GM23338 (cell line): ENCODE data around the gene RAB5B.
"Not testable (repeated sequence)": the region's sequence is repeated elsewhere in the genome, so short reads cannot be mapped to it uniquely, and the experiment has no call there.

Experiments
- CREB1 ChIP-seq: fragments of 250-450 bp; sonication (Bioruptor Pico); IDR thresholded peaks from 2 replicates; pipeline ENCODE4 v1.5.0; 2020; ENCODE audit warnings: low read depth, mild to moderate bottlenecking, moderate library complexity
- EZH2 ChIP-seq: fragments of 200-600 bp; sonication (generic); IDR thresholded peaks from one replicate; pipeline ENCODE4 v1.8.0; 2017; ENCODE audit warnings: antibody characterized with exemption, mild to moderate bottlenecking, low read depth; ENCODE audit not compliant: unreplicated experiment
- EZH2phosphoT487 ChIP-seq: fragments of 200-600 bp; sonication (generic); IDR thresholded peaks from one replicate; pipeline ENCODE4 v1.8.1; 2018; ENCODE audit warnings: antibody characterized with exemption; ENCODE audit not compliant: unreplicated experiment
- NANOG ChIP-seq: IDR thresholded peaks from 2 replicates; pipeline ENCODE4 v1.6.1; 2016; ENCODE audit warnings: antibody characterized with exemption, borderline replicate concordance
- POLR2AphosphoS5 ChIP-seq: IDR thresholded peaks from 2 replicates; pipeline ENCODE4 v1.6.1; 2016; ENCODE audit warnings: antibody characterized with exemption, low read depth
- ZNF114 ChIP-seq: fragments of 250-450 bp; sonication (Bioruptor Pico); IDR thresholded peaks from 2 replicates; pipeline ENCODE4 v1.5.0; 2020; ENCODE audit warnings: mild to moderate bottlenecking, moderate library complexity
- ZNF331 ChIP-seq: fragments of 250-450 bp; sonication (Bioruptor Pico); IDR thresholded peaks from 2 replicates; pipeline ENCODE4 v1.5.0; 2020; ENCODE audit warnings: low read depth, mild to moderate bottlenecking, moderate library complexity
- TF ChIP-seq, protein P1 (sequence below), 2 experiments: fragments of 200-600 bp in 1 of 2; sonication (generic) in 1 of 2; conservative IDR thresholded peaks; 2 replicates each; pipeline versions ENCODE4 v1.5.1 to v1.6.1; 2016 to 2017; ENCODE audit warnings: antibody characterized with exemption in 2 of 2, low read depth in 2 of 2, mild to moderate bottlenecking in 2 of 2, moderate library complexity in 1 of 2
- TF ChIP-seq, protein P2 (sequence below): IDR thresholded peaks from 2 replicates; pipeline ENCODE4 v1.6.1; 2016; ENCODE audit warnings: antibody characterized with exemption
- TF ChIP-seq, protein P3 (sequence below): fragments of 250-450 bp; sonication (Bioruptor Pico); IDR thresholded peaks from 2 replicates; pipeline ENCODE4 v1.5.0; 2020; ENCODE audit warnings: mild to moderate bottlenecking, moderate library complexity
- TF ChIP-seq, protein P4 (sequence below): IDR thresholded peaks from one replicate; pipeline ENCODE4 v1.6.1; 2018; ENCODE audit warnings: antibody characterized with exemption; ENCODE audit not compliant: unreplicated experiment

DNA sequence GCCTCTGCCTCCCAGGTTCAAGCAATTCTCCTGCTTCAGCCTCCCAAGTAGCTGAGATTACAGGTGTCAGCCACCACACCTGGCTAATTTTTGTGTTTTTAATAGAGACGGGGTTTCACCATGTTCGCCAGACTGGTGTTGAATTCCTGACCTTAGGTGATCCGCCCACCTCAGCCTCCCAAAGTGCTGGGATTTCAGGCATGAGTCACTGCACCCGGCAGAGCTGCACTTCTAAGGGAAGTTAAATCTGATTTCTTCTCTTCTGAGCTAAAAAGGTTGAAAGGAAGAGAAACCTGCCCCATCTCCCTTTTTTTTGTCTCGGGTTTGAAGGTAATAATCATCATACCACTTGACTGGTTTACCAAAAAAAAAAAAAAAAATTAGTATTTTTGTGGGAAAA, 8.0 kb downstream of the RAB5B start:
- TF ChIP-seq, protein P1, sequence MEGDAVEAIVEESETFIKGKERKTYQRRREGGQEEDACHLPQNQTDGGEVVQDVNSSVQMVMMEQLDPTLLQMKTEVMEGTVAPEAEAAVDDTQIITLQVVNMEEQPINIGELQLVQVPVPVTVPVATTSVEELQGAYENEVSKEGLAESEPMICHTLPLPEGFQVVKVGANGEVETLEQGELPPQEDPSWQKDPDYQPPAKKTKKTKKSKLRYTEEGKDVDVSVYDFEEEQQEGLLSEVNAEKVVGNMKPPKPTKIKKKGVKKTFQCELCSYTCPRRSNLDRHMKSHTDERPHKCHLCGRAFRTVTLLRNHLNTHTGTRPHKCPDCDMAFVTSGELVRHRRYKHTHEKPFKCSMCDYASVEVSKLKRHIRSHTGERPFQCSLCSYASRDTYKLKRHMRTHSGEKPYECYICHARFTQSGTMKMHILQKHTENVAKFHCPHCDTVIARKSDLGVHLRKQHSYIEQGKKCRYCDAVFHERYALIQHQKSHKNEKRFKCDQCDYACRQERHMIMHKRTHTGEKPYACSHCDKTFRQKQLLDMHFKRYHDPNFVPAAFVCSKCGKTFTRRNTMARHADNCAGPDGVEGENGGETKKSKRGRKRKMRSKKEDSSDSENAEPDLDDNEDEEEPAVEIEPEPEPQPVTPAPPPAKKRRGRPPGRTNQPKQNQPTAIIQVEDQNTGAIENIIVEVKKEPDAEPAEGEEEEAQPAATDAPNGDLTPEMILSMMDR (conservative IDR thresholded peaks at IDR 0.05; ENCODE audit: low read depth in 2 of 2): not testable (repeated sequence)
- TF ChIP-seq EZH2; ZNF114; POLR2AphosphoS5; ZNF331 (CRISPR knock-in tag); CREB1 (CRISPR knock-in tag); NANOG; EZH2phosphoT487: not testable (repeated sequence)
- TF ChIP-seq, protein P2, sequence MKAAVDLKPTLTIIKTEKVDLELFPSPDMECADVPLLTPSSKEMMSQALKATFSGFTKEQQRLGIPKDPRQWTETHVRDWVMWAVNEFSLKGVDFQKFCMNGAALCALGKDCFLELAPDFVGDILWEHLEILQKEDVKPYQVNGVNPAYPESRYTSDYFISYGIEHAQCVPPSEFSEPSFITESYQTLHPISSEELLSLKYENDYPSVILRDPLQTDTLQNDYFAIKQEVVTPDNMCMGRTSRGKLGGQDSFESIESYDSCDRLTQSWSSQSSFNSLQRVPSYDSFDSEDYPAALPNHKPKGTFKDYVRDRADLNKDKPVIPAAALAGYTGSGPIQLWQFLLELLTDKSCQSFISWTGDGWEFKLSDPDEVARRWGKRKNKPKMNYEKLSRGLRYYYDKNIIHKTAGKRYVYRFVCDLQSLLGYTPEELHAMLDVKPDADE: not testable (repeated sequence)
- TF ChIP-seq, protein P3, sequence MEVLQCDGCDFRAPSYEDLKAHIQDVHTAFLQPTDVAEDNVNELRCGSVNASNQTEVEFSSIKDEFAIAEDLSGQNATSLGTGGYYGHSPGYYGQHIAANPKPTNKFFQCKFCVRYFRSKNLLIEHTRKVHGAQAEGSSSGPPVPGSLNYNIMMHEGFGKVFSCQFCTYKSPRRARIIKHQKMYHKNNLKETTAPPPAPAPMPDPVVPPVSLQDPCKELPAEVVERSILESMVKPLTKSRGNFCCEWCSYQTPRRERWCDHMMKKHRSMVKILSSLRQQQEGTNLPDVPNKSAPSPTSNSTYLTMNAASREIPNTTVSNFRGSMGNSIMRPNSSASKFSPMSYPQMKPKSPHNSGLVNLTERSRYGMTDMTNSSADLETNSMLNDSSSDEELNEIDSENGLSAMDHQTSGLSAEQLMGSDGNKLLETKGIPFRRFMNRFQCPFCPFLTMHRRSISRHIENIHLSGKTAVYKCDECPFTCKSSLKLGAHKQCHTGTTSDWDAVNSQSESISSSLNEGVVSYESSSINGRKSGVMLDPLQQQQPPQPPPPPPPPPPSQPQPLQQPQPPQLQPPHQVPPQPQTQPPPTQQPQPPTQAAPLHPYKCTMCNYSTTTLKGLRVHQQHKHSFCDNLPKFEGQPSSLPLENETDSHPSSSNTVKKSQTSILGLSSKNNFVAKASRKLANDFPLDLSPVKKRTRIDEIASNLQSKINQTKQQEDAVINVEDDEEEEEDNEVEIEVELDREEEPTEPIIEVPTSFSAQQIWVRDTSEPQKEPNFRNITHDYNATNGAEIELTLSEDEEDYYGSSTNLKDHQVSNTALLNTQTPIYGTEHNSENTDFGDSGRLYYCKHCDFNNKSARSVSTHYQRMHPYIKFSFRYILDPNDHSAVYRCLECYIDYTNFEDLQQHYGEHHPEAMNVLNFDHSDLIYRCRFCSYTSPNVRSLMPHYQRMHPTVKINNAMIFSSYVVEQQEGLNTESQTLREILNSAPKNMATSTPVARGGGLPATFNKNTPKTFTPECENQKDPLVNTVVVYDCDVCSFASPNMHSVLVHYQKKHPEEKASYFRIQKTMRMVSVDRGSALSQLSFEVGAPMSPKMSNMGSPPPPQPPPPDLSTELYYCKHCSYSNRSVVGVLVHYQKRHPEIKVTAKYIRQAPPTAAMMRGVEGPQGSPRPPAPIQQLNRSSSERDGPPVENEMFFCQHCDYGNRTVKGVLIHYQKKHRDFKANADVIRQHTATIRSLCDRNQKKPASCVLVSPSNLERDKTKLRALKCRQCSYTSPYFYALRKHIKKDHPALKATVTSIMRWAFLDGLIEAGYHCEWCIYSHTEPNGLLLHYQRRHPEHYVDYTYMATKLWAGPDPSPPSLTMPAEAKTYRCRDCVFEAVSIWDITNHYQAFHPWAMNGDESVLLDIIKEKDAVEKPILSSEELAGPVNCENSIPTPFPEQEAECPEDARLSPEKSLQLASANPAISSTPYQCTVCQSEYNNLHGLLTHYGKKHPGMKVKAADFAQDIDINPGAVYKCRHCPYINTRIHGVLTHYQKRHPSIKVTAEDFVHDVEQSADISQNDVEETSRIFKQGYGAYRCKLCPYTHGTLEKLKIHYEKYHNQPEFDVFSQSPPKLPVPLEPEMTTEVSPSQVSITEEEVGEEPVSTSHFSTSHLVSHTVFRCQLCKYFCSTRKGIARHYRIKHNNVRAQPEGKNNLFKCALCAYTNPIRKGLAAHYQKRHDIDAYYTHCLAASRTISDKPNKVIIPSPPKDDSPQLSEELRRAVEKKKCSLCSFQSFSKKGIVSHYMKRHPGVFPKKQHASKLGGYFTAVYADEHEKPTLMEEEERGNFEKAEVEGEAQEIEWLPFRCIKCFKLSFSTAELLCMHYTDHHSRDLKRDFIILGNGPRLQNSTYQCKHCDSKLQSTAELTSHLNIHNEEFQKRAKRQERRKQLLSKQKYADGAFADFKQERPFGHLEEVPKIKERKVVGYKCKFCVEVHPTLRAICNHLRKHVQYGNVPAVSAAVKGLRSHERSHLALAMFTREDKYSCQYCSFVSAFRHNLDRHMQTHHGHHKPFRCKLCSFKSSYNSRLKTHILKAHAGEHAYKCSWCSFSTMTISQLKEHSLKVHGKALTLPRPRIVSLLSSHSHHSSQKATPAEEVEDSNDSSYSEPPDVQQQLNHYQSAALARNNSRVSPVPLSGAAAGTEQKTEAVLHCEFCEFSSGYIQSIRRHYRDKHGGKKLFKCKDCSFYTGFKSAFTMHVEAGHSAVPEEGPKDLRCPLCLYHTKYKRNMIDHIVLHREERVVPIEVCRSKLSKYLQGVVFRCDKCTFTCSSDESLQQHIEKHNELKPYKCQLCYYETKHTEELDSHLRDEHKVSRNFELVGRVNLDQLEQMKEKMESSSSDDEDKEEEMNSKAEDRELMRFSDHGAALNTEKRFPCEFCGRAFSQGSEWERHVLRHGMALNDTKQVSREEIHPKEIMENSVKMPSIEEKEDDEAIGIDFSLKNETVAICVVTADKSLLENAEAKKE (CRISPR knock-in tag): not testable (repeated sequence)
- TF ChIP-seq, protein P4, sequence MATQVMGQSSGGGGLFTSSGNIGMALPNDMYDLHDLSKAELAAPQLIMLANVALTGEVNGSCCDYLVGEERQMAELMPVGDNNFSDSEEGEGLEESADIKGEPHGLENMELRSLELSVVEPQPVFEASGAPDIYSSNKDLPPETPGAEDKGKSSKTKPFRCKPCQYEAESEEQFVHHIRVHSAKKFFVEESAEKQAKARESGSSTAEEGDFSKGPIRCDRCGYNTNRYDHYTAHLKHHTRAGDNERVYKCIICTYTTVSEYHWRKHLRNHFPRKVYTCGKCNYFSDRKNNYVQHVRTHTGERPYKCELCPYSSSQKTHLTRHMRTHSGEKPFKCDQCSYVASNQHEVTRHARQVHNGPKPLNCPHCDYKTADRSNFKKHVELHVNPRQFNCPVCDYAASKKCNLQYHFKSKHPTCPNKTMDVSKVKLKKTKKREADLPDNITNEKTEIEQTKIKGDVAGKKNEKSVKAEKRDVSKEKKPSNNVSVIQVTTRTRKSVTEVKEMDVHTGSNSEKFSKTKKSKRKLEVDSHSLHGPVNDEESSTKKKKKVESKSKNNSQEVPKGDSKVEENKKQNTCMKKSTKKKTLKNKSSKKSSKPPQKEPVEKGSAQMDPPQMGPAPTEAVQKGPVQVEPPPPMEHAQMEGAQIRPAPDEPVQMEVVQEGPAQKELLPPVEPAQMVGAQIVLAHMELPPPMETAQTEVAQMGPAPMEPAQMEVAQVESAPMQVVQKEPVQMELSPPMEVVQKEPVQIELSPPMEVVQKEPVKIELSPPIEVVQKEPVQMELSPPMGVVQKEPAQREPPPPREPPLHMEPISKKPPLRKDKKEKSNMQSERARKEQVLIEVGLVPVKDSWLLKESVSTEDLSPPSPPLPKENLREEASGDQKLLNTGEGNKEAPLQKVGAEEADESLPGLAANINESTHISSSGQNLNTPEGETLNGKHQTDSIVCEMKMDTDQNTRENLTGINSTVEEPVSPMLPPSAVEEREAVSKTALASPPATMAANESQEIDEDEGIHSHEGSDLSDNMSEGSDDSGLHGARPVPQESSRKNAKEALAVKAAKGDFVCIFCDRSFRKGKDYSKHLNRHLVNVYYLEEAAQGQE: not testable (repeated sequence)
